KMS-11 (cell line): ENCODE data around the gene GLB1L3.
"Not testable (repeated sequence)": the region's sequence is repeated elsewhere in the genome, so short reads cannot be mapped to it uniquely, and the experiment has no call there.

Experiments used
- H2AFZ ChIP-seq: fragments of 200-600 bp; sonication (generic); 2 replicates; pipeline ENCODE4 v1.6.1; 2016; ENCODE audit warnings: antibody characterized with exemption, mixed run types, low read depth
- H3K27ac ChIP-seq: fragments of 200-600 bp; sonication (generic); 2 replicates; pipeline ENCODE4 v1.6.1; 2016; ENCODE audit warnings: mild to moderate bottlenecking, mixed run types
- H3K27me3 ChIP-seq: fragments of 200-600 bp; sonication (generic); 2 replicates; pipeline ENCODE4 v1.6.1; 2017; ENCODE audit warnings: mild to moderate bottlenecking, low read depth, mixed run types, moderate library complexity; ENCODE audit not compliant: insufficient read depth
- H3K36me3 ChIP-seq: fragments of 200-600 bp; sonication (generic); 2 replicates; pipeline ENCODE4 v1.6.1; 2017; ENCODE audit warnings: mild to moderate bottlenecking, mixed run types; ENCODE audit not compliant: insufficient read depth
- H3K4me1 ChIP-seq: fragments of 200-600 bp; sonication (generic); 2 replicates; pipeline ENCODE4 v1.6.1; 2016; ENCODE audit warnings: mild to moderate bottlenecking, low read depth, mixed run types; ENCODE audit not compliant: poor library complexity, severe bottlenecking
- H3K4me2 ChIP-seq: fragments of 200-600 bp; sonication (generic); 2 replicates; pipeline ENCODE4 v1.7.0; 2016; ENCODE audit warnings: mild to moderate bottlenecking, mixed run types
- H3K4me3 ChIP-seq: fragments of 200-600 bp; sonication (generic); IDR thresholded peaks from 2 replicates; pipeline ENCODE4 v1.6.1; 2017; ENCODE audit warnings: low read depth, low read length, mixed read lengths; ENCODE audit not compliant: insufficient read depth
- H3K79me2 ChIP-seq: fragments of 200-600 bp; sonication (generic); 2 replicates; pipeline ENCODE4 v1.6.1; 2016; ENCODE audit warnings: low read depth, mixed run types; ENCODE audit not compliant: insufficient read depth
- H3K9ac ChIP-seq: fragments of 200-600 bp; sonication (generic); 2 replicates; pipeline ENCODE4 v1.6.1; 2016; ENCODE audit warnings: mild to moderate bottlenecking, mixed run types
- H4K20me1 ChIP-seq: fragments of 200-600 bp; sonication (generic); 2 replicates; pipeline ENCODE4 v1.6.1; 2016; ENCODE audit warnings: mild to moderate bottlenecking, mixed run types; ENCODE audit not compliant: insufficient read depth
- CTCF ChIP-seq: fragments of 200-600 bp; sonication (generic); conservative IDR thresholded peaks from 2 replicates; pipeline ENCODE4 v1.6.1; 2017; ENCODE audit warnings: low read depth, mild to moderate bottlenecking, antibody characterized with exemption, low read length, moderate library complexity, mixed read lengths

GLB1L3 gene

GRCh38 chr11:134340354-134340964, 64.3 kb downstream of the GLB1L3 start:
- no peaks in the 10 kb centered on the region for H3K79me2 ChIP-seq
- H3K27me3 ChIP-seq, result no peaks in the 10 kb centered on the region
- H3K9ac ChIP-seq, result no peak overlapping the region
- no peaks in the 10 kb centered on the region for H3K4me1 ChIP-seq
- no peak overlapping the region for H3K4me3 ChIP-seq
- H3K27ac ChIP-seq, result no peak overlapping the region
- no peak overlapping the region for H3K4me2 ChIP-seq
- no peaks in the 10 kb centered on the region for H3K36me3 ChIP-seq
- TF ChIP-seq CTCF, result no peak
- H4K20me1 ChIP-seq, result no peaks in the 10 kb centered on the region
- H2AFZ ChIP-seq, result no peak overlapping the region

- H3K27ac ChIP-seq, result no peak overlapping the region
- H3K79me2 ChIP-seq, result no peaks in the 10 kb centered on the region
- no peak overlapping the region for H2AFZ ChIP-seq
- no peak overlapping the region for H3K4me2 ChIP-seq
- no peaks in the 10 kb centered on the region for H3K4me1 ChIP-seq
- H3K4me3 ChIP-seq, result no peak overlapping the region
- TF ChIP-seq CTCF, result no peak
- H3K27me3 ChIP-seq, result no peaks in the 10 kb centered on the region
- H3K36me3 ChIP-seq, result no peaks in the 10 kb centered on the region
- no peak overlapping the region for H3K9ac ChIP-seq
- no peaks in the 10 kb centered on the region for H4K20me1 ChIP-seq
Measured at GRCh38 chr11:134341805-134342571, 65.8 kb downstream of the GLB1L3 start.

GRCh38 chr11:134342572-134343340, 66.6 kb downstream of the GLB1L3 start:
- Histone ChIP-seq H2AFZ (no peak overlapping the region), H4K20me1 (no peaks in the 10 kb centered on the region), H3K79me2 (no peaks in the 10 kb centered on the region), H3K27ac (no peak overlapping the region), H3K4me2 (no peak overlapping the region), H3K4me1 (no peaks in the 10 kb centered on the region), H3K27me3 (no peaks in the 10 kb centered on the region), H3K9ac (no peak overlapping the region), H3K4me3 (no peak overlapping the region), H3K36me3 (no peaks in the 10 kb centered on the region)
- TF ChIP-seq CTCF, result no peak

- Histone ChIP-seq H3K27ac (no peak overlapping the region), H2AFZ (no peak overlapping the region), H4K20me1 (no peaks in the 10 kb centered on the region), H3K79me2 (no peaks in the 10 kb centered on the region), H3K4me3 (no peak overlapping the region), H3K4me2 (no peak overlapping the region), H3K36me3 (no peaks in the 10 kb centered on the region), H3K9ac (no peak overlapping the region), H3K4me1 (no peaks in the 10 kb centered on the region), H3K27me3 (no peaks in the 10 kb centered on the region)
- TF ChIP-seq CTCF, result no peak
Measured at GRCh38 chr11:134343646-134344045, 67.5 kb downstream of the GLB1L3 start.

GRCh38 chr11:134344497-134345236, 68.5 kb downstream of the GLB1L3 start:
- H4K20me1 ChIP-seq, H3K9ac ChIP-seq, H3K36me3 ChIP-seq, H3K79me2 ChIP-seq, H2AFZ ChIP-seq, H3K27ac ChIP-seq, H3K4me3 ChIP-seq, H3K4me2 ChIP-seq, H3K4me1 ChIP-seq, H3K27me3 ChIP-seq: not testable (repeated sequence)
